NCI-H146 treated with DMSO at 0.1 percent for 48 hours (cell line): Measurements from ENCODE around the gene SERPINB12.

Experiments used
- DNase-seq: peaks from one replicate; lab custom pipeline; 2025; ENCODE audit not compliant: unreplicated experiment; lab: John Stamatoyannopoulos, UW

SERPINB12 gene

DNA sequence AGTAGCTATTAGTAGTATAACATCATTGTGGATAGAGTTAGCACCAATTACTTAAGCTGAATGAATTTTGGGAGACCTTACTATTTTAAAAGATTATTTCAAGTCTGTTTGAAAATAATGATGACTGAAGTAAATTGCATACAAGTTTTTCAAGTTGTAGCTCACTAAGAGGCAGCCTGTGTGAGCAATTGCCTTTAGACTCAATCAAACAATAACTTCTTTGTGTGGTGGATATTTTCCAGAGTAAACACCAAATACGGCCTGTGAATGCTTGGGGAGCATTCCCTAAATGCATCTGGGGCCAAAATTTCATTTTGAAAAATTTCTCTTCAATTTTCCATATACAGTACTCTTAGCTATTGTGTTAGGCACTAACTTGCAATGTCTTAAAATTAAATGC, 7.9 kb downstream of the SERPINB12 start:
- no peak for DNase-seq

- DNase-seq = no peak
Measured at GRCh38 chr18:63551769-63552168, 9.6 kb downstream of the SERPINB12 start.

DNA sequence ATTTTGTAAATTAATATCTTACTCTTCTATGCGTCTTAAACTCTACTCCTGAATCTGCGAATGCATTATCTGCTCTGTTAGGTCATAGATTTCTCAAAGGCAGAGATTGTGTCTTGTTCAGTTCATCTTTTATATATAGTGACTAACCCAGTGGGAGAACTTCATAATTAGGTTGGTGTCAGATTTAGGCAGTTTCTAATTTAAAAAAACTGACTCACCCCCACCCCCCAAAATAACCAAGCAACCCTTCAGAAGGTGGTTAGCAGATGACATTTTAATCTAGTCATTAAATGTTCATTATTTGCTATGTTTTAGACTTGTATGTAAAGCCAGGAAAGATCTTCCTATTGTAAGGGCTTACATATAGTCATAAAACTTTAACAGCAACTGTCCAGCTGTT, 10.4 kb downstream of the SERPINB12 start:
- no peak for DNase-seq

- no peak for DNase-seq
Measured at GRCh38 chr18:63553081-63553480, 10.9 kb downstream of the SERPINB12 start.

DNA sequence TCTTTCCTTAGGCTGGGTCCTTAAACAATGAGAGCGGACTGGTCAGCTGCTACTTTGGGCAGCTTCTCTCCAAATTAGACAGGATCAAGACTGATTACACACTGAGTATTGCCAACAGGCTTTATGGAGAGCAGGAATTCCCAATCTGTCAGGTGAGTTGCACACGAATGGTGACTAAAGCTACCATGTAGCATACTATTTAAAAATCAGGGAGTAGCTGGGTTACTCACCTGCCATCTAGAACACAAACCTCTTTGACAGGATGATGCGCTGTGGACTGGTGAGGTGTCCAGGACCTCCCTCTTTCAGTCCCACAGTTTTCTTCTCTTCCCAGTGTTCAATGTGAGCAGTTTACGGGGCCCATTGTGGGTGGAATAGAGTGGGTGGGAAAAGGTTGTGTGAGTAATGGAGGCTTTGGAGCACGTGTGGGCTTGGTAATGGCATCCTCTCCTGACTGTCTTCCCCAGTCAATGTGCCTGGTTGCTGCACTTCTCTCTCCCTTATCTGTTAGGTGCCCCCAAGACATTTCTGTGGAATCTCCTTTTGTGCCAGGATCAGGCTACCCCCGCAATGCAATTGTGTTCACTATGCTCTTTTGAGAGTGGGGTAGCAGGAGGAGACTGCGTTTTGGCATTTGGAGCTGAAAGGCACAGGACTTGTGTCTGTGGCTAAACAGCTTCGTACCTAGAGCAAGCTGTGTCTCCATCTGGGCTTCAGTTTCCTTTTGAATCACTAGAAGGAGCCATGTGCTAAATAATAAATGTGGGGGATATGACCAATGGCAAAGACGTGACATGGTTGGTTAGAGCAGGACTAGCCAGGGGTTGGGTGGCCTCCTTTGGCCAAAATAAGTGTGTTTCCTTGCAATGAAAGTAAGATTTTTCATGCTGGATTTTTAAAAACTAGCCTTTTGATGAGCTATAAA, 17.7 kb downstream of the SERPINB12 start:
- no peak for DNase-seq

- no peak for DNase-seq
Measured at GRCh38 chr18:63562284-63562683, 20.1 kb downstream of the SERPINB12 start.

DNA sequence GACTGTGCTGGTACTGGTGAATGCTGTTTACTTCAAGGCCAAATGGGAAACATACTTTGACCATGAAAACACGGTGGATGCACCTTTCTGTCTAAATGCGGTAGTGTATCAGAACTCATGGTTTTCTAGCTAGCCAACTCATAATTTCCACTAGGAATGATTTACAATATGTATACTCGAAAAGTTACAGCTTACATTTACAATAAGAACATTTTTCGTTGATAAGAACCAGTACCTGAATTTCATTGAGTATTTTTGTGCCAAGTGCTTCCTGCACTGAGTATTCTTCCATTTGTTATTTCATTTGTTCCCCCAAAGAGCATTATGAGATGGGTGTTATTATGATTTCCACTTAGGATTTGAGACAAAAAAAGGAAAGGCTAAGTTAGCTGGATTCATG, 21.9 kb downstream of the SERPINB12 start:
- DNase-seq = no peak

- no peak for DNase-seq
Measured at GRCh38 chr18:63564561-63564960, 22.4 kb downstream of the SERPINB12 start.

- no peak for DNase-seq
Measured at GRCh38 chr18:63567276-63567675, 25.1 kb downstream of the SERPINB12 start.

GRCh38 chr18:63567825-63568224, 25.7 kb downstream of the SERPINB12 start:
- DNase-seq = no peak

GRCh38 chr18:63570721-63571120, 28.6 kb downstream of the SERPINB12 start:
- DNase-seq = no peak

DNA sequence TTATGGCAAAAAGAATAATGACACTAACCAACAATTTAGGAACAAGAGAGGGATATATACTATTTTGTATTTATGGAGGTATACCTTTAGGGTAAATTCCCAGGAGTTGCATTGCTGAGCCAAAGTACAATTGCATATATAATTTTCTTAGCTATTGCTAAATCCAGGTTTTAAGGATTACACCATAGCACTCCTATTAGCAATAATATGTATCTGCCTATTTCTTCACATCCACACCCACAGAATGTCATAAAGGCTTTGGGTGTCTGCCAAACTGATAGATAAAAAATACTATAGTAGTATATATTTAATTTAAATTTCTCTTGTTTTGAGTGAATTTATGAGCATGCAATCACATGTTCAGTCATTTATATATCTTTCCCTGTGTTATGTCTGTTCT, 33.5 kb downstream of the SERPINB12 start:
- DNase-seq = no peak

- peak; percentile 38 for DNase-seq
Measured at GRCh38 chr18:63578357-63578958, 36.3 kb downstream of the SERPINB12 start.

DNA sequence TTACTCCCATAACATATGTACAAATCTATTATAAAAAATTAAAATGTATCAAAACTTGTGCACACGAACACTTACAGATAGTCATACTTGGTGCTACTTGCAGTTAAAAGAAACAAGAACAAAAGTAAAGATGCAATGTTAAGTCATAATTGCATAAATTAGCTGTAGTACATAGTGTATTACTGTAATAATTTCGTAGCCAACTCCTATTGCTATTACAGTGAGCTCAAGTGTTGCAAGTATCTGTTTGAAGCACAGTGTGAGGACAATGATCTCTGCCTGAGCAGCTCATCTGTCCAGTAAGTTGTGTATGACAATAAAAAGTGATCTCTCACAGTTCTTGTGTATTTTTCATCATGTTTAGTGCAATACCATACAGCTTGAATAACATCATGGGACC, 37.4 kb downstream of the SERPINB12 start:
- no peak for DNase-seq

DNA sequence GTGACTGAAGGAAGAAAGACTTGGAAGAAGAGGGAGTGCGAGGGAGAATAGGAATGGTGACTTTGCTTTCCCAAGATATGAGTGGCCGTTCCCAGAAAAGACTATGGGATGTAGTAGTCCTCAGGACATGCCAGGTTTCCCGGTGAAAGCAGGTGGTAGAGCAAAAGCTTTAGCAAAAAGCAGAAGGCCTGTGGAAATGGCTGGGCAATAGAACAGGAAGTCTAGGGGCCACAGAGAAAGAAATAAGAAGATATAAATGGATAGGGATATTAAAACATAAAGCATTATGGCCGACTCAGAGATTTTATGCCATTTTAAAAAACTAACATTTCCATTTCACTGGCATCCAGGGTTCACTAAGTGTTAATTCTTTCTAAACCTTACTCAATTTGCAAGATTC, 43.8 kb downstream of the SERPINB12 start:
- no peak for DNase-seq

DNA sequence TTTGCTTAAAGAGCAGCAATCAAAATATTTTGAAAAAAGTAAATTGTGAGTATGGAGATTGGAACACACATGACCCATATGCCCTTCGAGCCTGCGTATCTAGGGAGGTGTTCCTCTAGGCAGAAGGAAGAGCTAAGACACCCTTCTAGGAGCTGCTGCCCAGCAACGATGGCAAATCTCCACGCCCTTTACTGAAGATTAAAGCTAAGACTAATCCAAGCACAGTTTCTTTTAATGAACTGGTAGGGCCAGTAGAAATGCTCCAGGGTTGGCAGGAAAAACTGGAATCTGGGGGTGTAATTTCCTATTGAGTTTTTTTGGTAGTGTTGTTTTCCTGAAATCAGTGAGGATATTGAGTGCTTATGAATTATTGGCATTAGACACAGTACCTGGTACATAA, 44.3 kb downstream of the SERPINB12 start:
- no peak for DNase-seq

- DNase-seq = no peak
Measured at GRCh38 chr18:63586966-63587365, 44.8 kb downstream of the SERPINB12 start, which contains the start of gene SERPINB13. Gene SERPINB13, plus strand, starts transcription at chr18:63587343. Its CDS starts 1,325 bp downstream, at chr18:63588668.

DNA sequence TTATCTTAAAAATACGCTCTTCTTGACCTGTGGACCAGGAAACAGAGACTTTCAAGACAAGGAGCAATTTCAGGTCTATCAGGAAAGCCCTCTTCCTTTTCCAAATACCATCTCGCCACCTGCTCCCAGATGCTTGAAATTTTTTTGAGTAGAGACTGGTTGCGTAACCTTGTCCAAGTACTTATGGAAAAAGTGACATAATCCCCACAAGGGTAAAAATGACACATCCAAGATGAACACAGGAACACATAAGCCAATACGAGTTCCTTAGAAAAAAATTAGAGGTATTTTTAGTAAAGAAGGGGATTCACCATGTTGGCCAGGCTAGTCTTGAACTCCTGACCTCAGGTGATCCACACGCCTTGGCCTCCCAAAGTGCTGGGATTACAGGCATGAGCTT, 46.7 kb downstream of the SERPINB12 start:
- no peak for DNase-seq

DNA sequence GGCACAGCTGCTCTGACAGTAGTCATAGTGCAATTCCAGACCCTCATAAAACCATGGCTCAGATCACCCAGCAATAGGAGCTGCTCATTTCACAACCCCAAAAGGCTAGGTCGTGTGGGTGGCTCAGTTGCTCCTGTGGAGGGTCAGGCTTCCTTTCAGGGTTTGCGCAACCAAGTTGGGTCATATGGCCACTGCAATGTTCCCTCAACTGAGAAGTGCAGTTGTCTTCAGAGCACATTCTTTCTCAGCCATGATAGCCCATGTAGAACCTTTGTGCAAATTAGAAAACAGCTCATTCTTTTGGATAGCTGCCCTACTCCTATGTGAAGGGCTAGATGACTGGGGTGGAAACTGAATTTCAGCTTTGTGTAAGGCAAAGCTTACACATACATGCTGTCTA, 48.2 kb downstream of the SERPINB12 start:
- no peak for DNase-seq

DNA sequence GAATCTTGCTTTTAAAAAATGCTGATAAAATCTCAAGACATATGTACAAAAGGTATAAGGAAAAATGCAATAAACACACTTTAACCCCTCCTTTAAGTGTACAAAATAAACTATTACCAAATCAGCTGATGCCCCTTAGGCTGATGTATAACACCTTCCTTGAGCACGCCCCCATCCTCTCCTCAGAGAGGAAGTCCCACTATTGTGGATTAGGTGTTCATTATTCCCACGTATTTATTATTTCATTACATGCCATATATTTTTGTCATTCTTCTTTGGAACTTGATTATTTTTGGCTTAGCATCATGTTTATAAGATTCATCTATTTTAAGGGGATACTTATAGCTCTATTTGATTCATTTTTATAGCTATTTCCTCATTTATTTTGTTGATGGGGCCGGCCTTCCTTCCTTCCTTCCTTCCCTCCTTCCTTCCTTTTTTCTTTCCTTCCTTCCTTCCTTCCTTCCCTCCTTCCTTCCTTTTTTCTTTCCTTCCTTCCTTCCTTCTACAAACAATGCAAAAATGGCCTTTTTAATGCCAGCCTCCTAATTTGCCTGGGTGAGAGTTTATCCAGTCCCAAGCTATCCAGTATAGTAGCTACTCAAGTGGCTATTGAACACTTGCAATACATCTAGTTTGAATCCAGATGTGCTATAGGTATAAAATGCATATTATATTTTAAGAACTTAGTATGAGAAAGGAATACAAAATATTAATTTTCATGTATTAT, 49.0 kb downstream of the SERPINB12 start:
- DNase-seq = no peak

GRCh38 chr18:63591725-63592124, 49.6 kb downstream of the SERPINB12 start:
- no peak for DNase-seq

- no peak for DNase-seq
Measured at GRCh38 chr18:63592471-63592870, 50.3 kb downstream of the SERPINB12 start.
